Progenitor cell of endocrine pancreas (in vitro differentiated cells): Measurements from ENCODE around the gene RPAP3. TPM values are rescaled to one million over a fixed set of nuclear protein-coding genes. Genes with fewer than 3 reads are reported as not detected.

ENCODE experiments used
- DNase-seq: peaks from one replicate; pipeline ENCODE4 v3.0.0; 2021; ENCODE audit warnings: low spot score; ENCODE audit not compliant: unreplicated experiment
- H3K27ac Mint-ChIP-seq: 2 replicates; pipeline ENCODE4 v1.8.0; 2021; ENCODE audit warnings: mild to moderate bottlenecking, moderate library complexity, mixed read lengths
- H3K27me3 Mint-ChIP-seq: 2 replicates; pipeline ENCODE4 v1.8.0; 2021; ENCODE audit warnings: mixed read lengths
- H3K36me3 Mint-ChIP-seq: 2 replicates; pipeline ENCODE4 v1.8.0; 2022; ENCODE audit warnings: mixed read lengths; ENCODE audit not compliant: insufficient read depth
- H3K4me1 Mint-ChIP-seq: 2 replicates; pipeline ENCODE4 v1.8.0; 2021; ENCODE audit warnings: low read depth, mixed read lengths
- H3K4me3 Mint-ChIP-seq: 2 replicates; pipeline ENCODE4 v1.8.0; 2021; ENCODE audit warnings: low read depth, mild to moderate bottlenecking, moderate library complexity, mixed read lengths
- H3K9me3 Mint-ChIP-seq: 2 replicates; pipeline ENCODE4 v1.8.0; 2021; ENCODE audit warnings: low read depth, mixed read lengths
- total RNA-seq: library from RNA; stranded (reverse); gene quantifications from 2 replicates; pipeline ENCODE4 v1.2.1, GENCODE V29; 2021
- TF ChIP-seq, protein P1 (sequence below): fragments of 200-600 bp; sonication (generic); IDR thresholded peaks from one replicate; pipeline ENCODE4 v1.5.0; 2021; ENCODE audit warnings: antibody characterized with exemption, mild to moderate bottlenecking; ENCODE audit not compliant: unreplicated experiment

The RPAP3 gene
- total RNA-seq, 1 donor from 2014 or later, result 36.4 TPM

DNA sequence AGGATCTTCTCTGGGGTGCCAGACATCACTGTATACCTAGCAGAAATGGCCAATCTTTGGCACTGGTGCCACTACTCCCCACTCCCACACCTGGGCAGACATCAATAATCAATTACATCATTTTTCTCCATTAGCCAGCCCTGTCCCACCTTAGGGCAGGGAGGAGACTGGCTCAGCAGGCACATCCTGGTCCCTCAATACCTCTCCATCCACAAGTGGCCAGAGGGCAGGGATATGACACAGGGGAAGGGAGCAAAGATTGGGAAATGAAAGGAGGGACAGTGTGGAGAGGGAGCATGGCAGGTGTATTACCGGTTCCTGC is 42.6 kb upstream of the RPAP3 start:
- TF ChIP-seq, protein P1, sequence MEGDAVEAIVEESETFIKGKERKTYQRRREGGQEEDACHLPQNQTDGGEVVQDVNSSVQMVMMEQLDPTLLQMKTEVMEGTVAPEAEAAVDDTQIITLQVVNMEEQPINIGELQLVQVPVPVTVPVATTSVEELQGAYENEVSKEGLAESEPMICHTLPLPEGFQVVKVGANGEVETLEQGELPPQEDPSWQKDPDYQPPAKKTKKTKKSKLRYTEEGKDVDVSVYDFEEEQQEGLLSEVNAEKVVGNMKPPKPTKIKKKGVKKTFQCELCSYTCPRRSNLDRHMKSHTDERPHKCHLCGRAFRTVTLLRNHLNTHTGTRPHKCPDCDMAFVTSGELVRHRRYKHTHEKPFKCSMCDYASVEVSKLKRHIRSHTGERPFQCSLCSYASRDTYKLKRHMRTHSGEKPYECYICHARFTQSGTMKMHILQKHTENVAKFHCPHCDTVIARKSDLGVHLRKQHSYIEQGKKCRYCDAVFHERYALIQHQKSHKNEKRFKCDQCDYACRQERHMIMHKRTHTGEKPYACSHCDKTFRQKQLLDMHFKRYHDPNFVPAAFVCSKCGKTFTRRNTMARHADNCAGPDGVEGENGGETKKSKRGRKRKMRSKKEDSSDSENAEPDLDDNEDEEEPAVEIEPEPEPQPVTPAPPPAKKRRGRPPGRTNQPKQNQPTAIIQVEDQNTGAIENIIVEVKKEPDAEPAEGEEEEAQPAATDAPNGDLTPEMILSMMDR, result no peak
- Mint-ChIP-seq H3K27ac (no peak overlapping the region), H3K36me3 (no peaks in the 10 kb centered on the region), H3K27me3 (peaks cover 23% of the 10 kb centered on the region), H3K4me1 (peaks cover 11% of the 10 kb centered on the region), H3K4me3 (no peak overlapping the region), H3K9me3 (no peaks in the 10 kb centered on the region)
- no peak for DNase-seq

DNA sequence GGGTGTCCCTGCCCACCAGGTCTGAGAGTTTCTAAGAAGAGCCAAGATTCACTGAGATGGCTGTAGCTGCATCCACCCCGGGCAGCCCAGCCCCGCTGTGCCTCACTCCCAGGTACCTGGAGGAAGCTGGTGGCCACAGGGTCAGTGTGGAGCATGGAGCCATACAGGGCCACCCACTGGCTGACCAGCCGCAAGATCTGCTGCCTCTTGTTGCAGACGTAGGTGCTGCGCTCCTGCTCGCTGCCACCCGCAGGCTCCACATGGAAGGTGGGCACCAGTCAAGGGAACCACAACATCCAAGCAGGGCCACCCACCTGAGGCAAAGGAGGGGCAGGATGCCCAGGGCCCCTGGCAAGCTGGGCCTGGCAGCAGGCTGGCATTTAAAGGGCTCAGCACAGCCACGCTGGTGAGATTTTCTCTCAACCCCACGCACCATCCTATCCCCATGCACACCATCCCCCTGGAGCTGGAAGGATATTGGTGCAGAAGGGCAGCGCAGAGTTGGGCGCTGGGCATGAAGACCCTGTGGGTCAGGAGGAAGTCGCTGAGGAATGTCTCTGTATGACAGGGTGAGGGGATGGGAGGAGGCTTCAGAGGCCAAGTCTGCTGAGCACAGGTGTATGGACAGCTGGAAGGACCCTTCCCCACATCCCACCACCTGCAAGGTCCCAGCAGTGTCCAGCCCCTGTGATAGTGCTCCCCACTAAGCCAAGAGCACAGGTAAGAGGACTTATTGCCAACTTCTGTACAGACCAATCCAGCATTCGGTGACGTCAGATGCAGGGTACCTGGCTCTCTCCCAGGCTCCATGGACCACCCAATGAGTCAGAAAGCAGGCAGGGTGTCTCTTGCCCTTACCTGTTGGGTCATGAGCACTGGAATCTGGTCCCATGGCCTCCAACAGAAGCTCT is 42.0 kb upstream of the RPAP3 start:
- peaks cover 8% of the 10 kb centered on the region for H3K4me1 Mint-ChIP-seq
- peaks cover 29% of the 10 kb centered on the region for H3K27me3 Mint-ChIP-seq
- H3K9me3 Mint-ChIP-seq, result no peaks in the 10 kb centered on the region
- DNase-seq, result no peak
- no peak overlapping the region for H3K27ac Mint-ChIP-seq
- no peaks in the 10 kb centered on the region for H3K36me3 Mint-ChIP-seq
- no peak overlapping the region for H3K4me3 Mint-ChIP-seq
- TF ChIP-seq, protein P1, result no peak

DNA sequence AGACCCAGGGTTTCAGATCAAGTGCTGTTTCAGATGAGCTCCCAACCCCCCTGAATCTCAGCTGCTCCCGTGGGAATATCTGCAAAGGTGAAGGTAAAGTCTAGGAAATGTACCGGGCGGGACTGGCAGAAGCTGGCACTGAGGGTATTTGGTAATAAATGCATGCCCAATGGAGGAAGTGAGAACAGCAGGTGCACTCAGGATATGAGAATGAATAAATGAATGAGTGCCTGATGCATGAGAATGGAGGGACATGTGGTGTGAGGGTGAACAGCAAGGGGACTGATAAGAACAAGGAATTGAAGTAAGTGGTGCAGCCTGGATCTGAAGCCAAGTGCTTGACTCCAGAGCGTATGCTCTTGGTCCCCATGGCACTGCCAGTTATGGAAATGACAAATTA is 41.3 kb upstream of the RPAP3 start:
- Mint-ChIP-seq H3K4me3 (no peak overlapping the region), H3K27me3 (peaks cover 30% of the 10 kb centered on the region), H3K9me3 (no peaks in the 10 kb centered on the region)

DNA sequence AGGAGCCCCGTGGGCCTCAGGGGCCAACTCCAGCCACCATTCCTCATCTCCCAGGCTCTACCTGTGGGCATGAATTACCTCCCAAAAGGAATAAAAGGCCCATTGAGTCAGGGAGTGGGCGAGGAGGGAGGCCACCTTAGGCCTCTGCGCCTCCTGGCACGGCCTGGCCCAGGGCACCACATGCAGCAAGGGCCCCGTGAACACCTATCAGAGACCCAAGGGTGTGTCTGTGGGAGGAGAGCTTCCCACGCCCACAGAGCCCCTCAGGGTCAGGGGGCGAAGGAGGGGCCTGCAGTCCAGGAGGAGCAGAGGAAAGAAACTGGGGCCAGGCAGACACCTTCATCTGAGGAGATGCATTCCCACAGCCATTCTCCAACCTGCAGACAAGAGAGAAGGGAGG is 40.7 kb upstream of the RPAP3 start:
- TF ChIP-seq, protein P1, result no peak
- H3K4me1 Mint-ChIP-seq, result peaks cover 8% of the 10 kb centered on the region
- peaks cover 30% of the 10 kb centered on the region for H3K27me3 Mint-ChIP-seq
- H3K4me3 Mint-ChIP-seq, result no peak overlapping the region
- DNase-seq, result no peak
- H3K36me3 Mint-ChIP-seq, result no peaks in the 10 kb centered on the region
- no peak overlapping the region for H3K27ac Mint-ChIP-seq
- H3K9me3 Mint-ChIP-seq, result no peaks in the 10 kb centered on the region

More for the DNA sequence above, 41.3 kb upstream of the RPAP3 start:
- no peak for DNase-seq
- Mint-ChIP-seq H3K4me1 (peaks cover 8% of the 10 kb centered on the region), H3K36me3 (no peaks in the 10 kb centered on the region), H3K27ac (no peak overlapping the region)
- TF ChIP-seq, protein P1, result no peak

DNA sequence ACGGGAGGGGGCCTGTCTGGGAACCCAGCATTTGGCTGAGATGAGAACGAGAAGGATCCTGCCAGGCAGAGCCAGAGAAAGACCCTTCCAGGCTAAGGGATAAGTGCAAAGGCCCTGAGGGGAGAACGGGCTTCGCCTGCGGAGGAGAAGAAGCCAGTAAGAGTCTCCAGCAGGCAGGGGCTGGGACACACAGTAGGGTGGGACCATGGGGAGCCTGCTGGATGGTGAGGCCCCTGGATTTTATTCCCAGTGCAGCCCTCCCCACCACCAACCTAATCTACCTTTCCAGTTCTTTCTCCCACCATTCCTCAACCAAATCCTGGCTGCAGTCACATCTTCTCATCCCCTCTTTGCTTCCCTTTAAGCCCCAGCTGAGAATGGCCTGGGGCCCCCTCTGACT is 40.2 kb upstream of the RPAP3 start:
- H3K9me3 Mint-ChIP-seq, result no peaks in the 10 kb centered on the region
- TF ChIP-seq, protein P1, result no peak
- H3K4me3 Mint-ChIP-seq, result no peak overlapping the region
- no peaks in the 10 kb centered on the region for H3K36me3 Mint-ChIP-seq
- H3K27ac Mint-ChIP-seq, result no peak overlapping the region
- DNase-seq, result no peak
- H3K4me1 Mint-ChIP-seq, result peaks cover 10% of the 10 kb centered on the region
- H3K27me3 Mint-ChIP-seq, result peaks cover 30% of the 10 kb centered on the region
